Left hindlimb (tissue), 1 donor: ENCODE results near the gene C1R.
A peak's percentile ranks its signal among the peaks of the same experiment; 100 is the strongest.

Experiments used
- DNase-seq: peaks from one replicate; pipeline ENCODE4 v3.0.0-alpha.2; 2018

C1R gene

GRCh38 chr12:7092229-7092985 is at the start of gene C1R:
TSS of gene C1R (minus strand) at chr12:7092445. CDS start at chr12:7092388, 57 bp downstream.
- peak; percentile 85 for DNase-seq

GRCh38 chr12:7141351-7142005 is 49.2 kb upstream of the C1R start:
- no peak for DNase-seq

GRCh38 chr12:7139200-7139599 is 47.0 kb upstream of the C1R start:
- DNase-seq, result no peak

- DNase-seq, result no peak
Measured at GRCh38 chr12:7137908-7138307, 45.7 kb upstream of the C1R start.

- DNase-seq, result no peak
Measured at GRCh38 chr12:7136676-7137075, 44.4 kb upstream of the C1R start.

- no peak for DNase-seq
Measured at GRCh38 chr12:7136071-7136470, 43.8 kb upstream of the C1R start.

GRCh38 chr12:7134396-7135166 is 42.3 kb upstream of the C1R start:
- no peak for DNase-seq

GRCh38 chr12:7131502-7131866 is 39.2 kb upstream of the C1R start:
- no peak for DNase-seq

- peak; percentile 68 for DNase-seq
Measured at GRCh38 chr12:7130701-7131501, 38.7 kb upstream of the C1R start.

GRCh38 chr12:7129872-7130691 is 37.8 kb upstream of the C1R start, which contains the start of gene CLSTN3:
TSS of gene CLSTN3 (plus strand) at chr12:7130371. CDS start at chr12:7130649, 278 bp downstream.
- peak; percentile 94 for DNase-seq

GRCh38 chr12:7129287-7129871 is 37.1 kb upstream of the C1R start:
- DNase-seq, result no peak

GRCh38 chr12:7128681-7129286 is 36.5 kb upstream of the C1R start, which contains the start of gene RBP5:
TSS of gene RBP5 (minus strand) at chr12:7128889. CDS start at chr12:7128775, 114 bp downstream.
- no peak for DNase-seq

- no peak for DNase-seq
Measured at GRCh38 chr12:7127916-7128626, 35.8 kb upstream of the C1R start.

- DNase-seq, result no peak
Measured at GRCh38 chr12:7125632-7126227, 33.5 kb upstream of the C1R start.

GRCh38 chr12:7123806-7124522 is 31.7 kb upstream of the C1R start:
- no peak for DNase-seq

GRCh38 chr12:7122811-7123769 is 30.8 kb upstream of the C1R start:
- DNase-seq, result no peak

- no peak for DNase-seq
Measured at GRCh38 chr12:7121324-7121723, 29.1 kb upstream of the C1R start.

GRCh38 chr12:7120166-7120565 is 27.9 kb upstream of the C1R start:
- DNase-seq, result no peak
